Esophagus muscularis mucosa (tissue), 4 donors: ENCODE measurements around the gene MOAP1. TPM values are rescaled to one million over a fixed set of nuclear protein-coding genes. Genes with fewer than 3 reads are reported as not detected.
A peak's percentile ranks its signal among the peaks of the same experiment; 100 is the strongest.
"Not testable (repeated sequence)": the region's sequence is repeated elsewhere in the genome, so short reads cannot be mapped to it uniquely, and the experiment has no call there.

Experiments
- DNase-seq: peaks from one replicate; pipeline ENCODE4 v3.0.0-alpha.2; 2017; ENCODE audit errors: extremely low spot score
- H3K27ac ChIP-seq, 4 donors: fragments of 200-600 bp; sonication (generic); replicated peaks in 1 of 4; 1 replicate in 3 of 4; 2 replicates in 1 of 4; pipeline ENCODE4 v1.5.1; 2016 to 2019; ENCODE audit warnings: mild to moderate bottlenecking in 1 of 4
- H3K27me3 ChIP-seq, 4 donors: fragments of 200-600 bp; sonication (generic); one replicate each; pipeline versions ENCODE4 v1.5.1 to v1.6.0; 2016 to 2019
- H3K36me3 ChIP-seq, 4 donors: fragments of 200-600 bp; sonication (generic); one replicate each; pipeline ENCODE4 v1.5.1; 2016 to 2019
- H3K4me1 ChIP-seq, 4 donors: fragments of 200-600 bp; sonication (generic); one replicate each; pipeline ENCODE4 v1.5.1; 2016 to 2019
- H3K4me3 ChIP-seq, 4 donors: fragments of 200-600 bp; sonication (generic); 1 replicate in 2 of 4; 2 replicates in 2 of 4; pipeline ENCODE4 v1.5.1; 2016 to 2019; ENCODE audit warnings: mild to moderate bottlenecking in 4 of 4, moderate library complexity in 1 of 4
- H3K9me3 ChIP-seq, 4 donors: fragments of 200-600 bp; sonication (generic); 1 replicate in 3 of 4; 2 replicates in 1 of 4; pipeline ENCODE4 v1.5.1; 2016 to 2019
- CTCF ChIP-seq, 3 experiments: fragments of 200-600 bp in 2 of 3; fragments of 450-650 bp in 1 of 3; sonication (generic) in 2 of 3; IDR thresholded peaks; one replicate each; pipeline ENCODE4 v1.5.1; 2017 to 2019; ENCODE audit warnings: antibody characterized with exemption in 3 of 3, mild to moderate bottlenecking in 2 of 3, moderate library complexity in 1 of 3
- EP300 ChIP-seq: sonication (generic); formaldehyde crosslinking; IDR thresholded peaks from one replicate; pipeline ENCODE4 v1.6.1; 2017; ENCODE audit warnings: antibody characterized with exemption
- POLR2A ChIP-seq: fragments of 450-650 bp; IDR thresholded peaks from one replicate; pipeline ENCODE4 v1.6.1; 2017; ENCODE audit warnings: antibody characterized with exemption, moderate library complexity, mild to moderate bottlenecking, low read depth
- POLR2AphosphoS5 ChIP-seq, 2 donors: sonication (generic); formaldehyde crosslinking; IDR thresholded peaks; one replicate each; pipeline ENCODE4 v1.6.1; 2017; ENCODE audit warnings: antibody characterized with exemption in 2 of 2
- WGBS: methylation state at CpG from one replicate; pipeline ENCODE4 v1.1.5; 2018; 5-methylcytosine and 5-hydroxymethylcytosine counted together
- intact Hi-C: fragments of 100-400 bp; cut with DNase I; formaldehyde crosslinking; loops from one replicate; pipeline ENCODE4 v1.15.1; 2023
- total RNA-seq, 4 donors: library from RNA; depleted of rRNA; stranded (reverse); fragments of >200 nt; gene quantifications; one replicate each; pipeline versions ENCODE4 v1.1.0 to v1.2.1, GENCODE V29; 2016

Gene MOAP1
- total RNA-seq, 4 donors from 2014 or later: 54.3 to 90.9 (median 61.7) TPM

- no peak for DNase-seq
- WGBS: 82% methylated on average over 13 of the region's 13 CpGs
- Histone ChIP-seq H3K27ac (no peak overlapping the region), H3K36me3 (no peaks in the 10 kb centered on the region), H3K4me3 (no peak overlapping the region), H3K4me1 (peaks cover 3 to 7% (median 3%) of the 10 kb centered on the region in 4 donors), H3K27me3 (no peaks in the 10 kb centered on the region), H3K9me3 (no peaks in the 10 kb centered on the region)
- intact Hi-C loops: no loop called here
- TF ChIP-seq CTCF (IDR thresholded peaks at IDR 0.05) (no peak), EP300 (no peak), POLR2A (no peak), POLR2AphosphoS5 (IDR thresholded peaks at IDR 0.05) (no peak)
Measured at GRCh38 chr14:93142854-93143652, 41.6 kb downstream of the MOAP1 start.

GRCh38 chr14:93137864-93138263, 46.8 kb downstream of the MOAP1 start:
- Histone ChIP-seq H3K27me3 (no peaks in the 10 kb centered on the region), H3K9me3 (no peaks in the 10 kb centered on the region), H3K4me3 (no peak overlapping the region), H3K36me3 (no peaks in the 10 kb centered on the region), H3K27ac (no peak overlapping the region), H3K4me1 (peaks cover 6 to 31% (median 10%) of the 10 kb centered on the region in 4 donors)
- 59% methylated on average over 3 of the region's 17 CpGs for WGBS
- intact Hi-C loops: loop anchor here (1.0 to 2.0 kb wide), 2 partner anchors 23 to 185 kb away; partner anchors contain the start of gene ITPK1
- DNase-seq: no peak
- TF ChIP-seq CTCF (IDR thresholded peaks at IDR 0.05): peak in 2 of 3 experiments; percentile 27 to 40
- TF ChIP-seq POLR2A: no peak

- H3K27ac ChIP-seq, H3K36me3 ChIP-seq, intact Hi-C loops, H3K9me3 ChIP-seq, H3K27me3 ChIP-seq, H3K4me3 ChIP-seq, DNase-seq: not testable (repeated sequence)
- H3K4me1 ChIP-seq: peaks cover 6 to 38% (median 13%) of the 10 kb centered on the region in 4 donors
- 95% methylated on average over 11 of the region's 13 CpGs for WGBS
Measured at GRCh38 chr14:93136508-93136907, 48.2 kb downstream of the MOAP1 start.

GRCh38 chr14:93136009-93136408, 48.7 kb downstream of the MOAP1 start:
- H3K9me3 ChIP-seq: no peaks in the 10 kb centered on the region
- H3K27me3 ChIP-seq: no peaks in the 10 kb centered on the region
- H3K36me3 ChIP-seq: no peaks in the 10 kb centered on the region
- peak overlapping the region in 2 of 4 donors; percentile 12 to 21 for H3K27ac ChIP-seq
- H3K4me3 ChIP-seq: no peak overlapping the region
- TF ChIP-seq CTCF (IDR thresholded peaks at IDR 0.05): no peak
- no peak for TF ChIP-seq EP300
- no peak for TF ChIP-seq POLR2A
- peaks cover 6 to 38% (median 13%) of the 10 kb centered on the region in 4 donors for H3K4me1 ChIP-seq
- no peak for DNase-seq
- intact Hi-C loops: no loop called here
- 72% methylated on average over 8 of the region's 8 CpGs for WGBS

- H3K4me1 ChIP-seq: peaks cover 6 to 38% (median 13%) of the 10 kb centered on the region in 4 donors
- no peak for TF ChIP-seq CTCF (IDR thresholded peaks at IDR 0.05)
- no peak for TF ChIP-seq POLR2AphosphoS5 (IDR thresholded peaks at IDR 0.05)
- no peak for TF ChIP-seq EP300
- TF ChIP-seq POLR2A: no peak
- H3K9me3 ChIP-seq: no peaks in the 10 kb centered on the region
- H3K4me3 ChIP-seq: no peak overlapping the region
- peak overlapping the region in 2 of 4 donors; percentile 12 to 21 for H3K27ac ChIP-seq
- DNase-seq: no peak
- 75% methylated on average over 5 of the region's 5 CpGs for WGBS
- no peaks in the 10 kb centered on the region for H3K27me3 ChIP-seq
- intact Hi-C loops: no loop called here
- H3K36me3 ChIP-seq: no peaks in the 10 kb centered on the region
Measured at GRCh38 chr14:93135399-93135798, 49.3 kb downstream of the MOAP1 start.
